Right lobe of liver (tissue), 6 donors: Measurements from ENCODE around the gene ITGAE. TPM values are rescaled to one million over a fixed set of nuclear protein-coding genes. Genes with fewer than 3 reads are reported as not detected.

ENCODE experiments used
- ATAC-seq, 4 donors: fragments of 200-7000 bp; cut with Tn5 transposase; one replicate each; pipeline ENCODE4 v1.9.1; 2020; ENCODE audit warnings: mild to moderate bottlenecking in 4 of 4, moderate library complexity in 4 of 4
- DNase-seq, 3 donors: peaks; one replicate each; pipeline ENCODE4 v3.0.0-alpha.2; 2020
- H3K27ac ChIP-seq, 3 donors: fragments of 200-600 bp; one replicate each; pipeline ENCODE4 v1.8.0; 2022
- H3K27me3 ChIP-seq, 2 donors: fragments of 200-600 bp; one replicate each; pipeline ENCODE4 v1.8.0; 2022
- H3K36me3 ChIP-seq, 4 donors: fragments of 200-600 bp; sonication (generic) in 1 of 4; one replicate each; pipeline versions ENCODE4 v1.5.1 to v1.8.0; 2017 to 2022; ENCODE audit warnings: control low read depth in 1 of 4
- H3K4me1 ChIP-seq, 4 donors: fragments of 200-600 bp; sonication (generic) in 1 of 4; one replicate each; pipeline versions ENCODE4 v1.5.1 to v1.8.0; 2017 to 2022; ENCODE audit warnings: control low read depth in 1 of 4
- H3K4me3 ChIP-seq, 3 donors: fragments of 200-600 bp; one replicate each; pipeline ENCODE4 v1.8.0; 2022
- H3K9me3 ChIP-seq, 4 donors: fragments of 200-600 bp; sonication (generic) in 1 of 4; one replicate each; pipeline versions ENCODE4 v1.5.1 to v1.8.0; 2017 to 2022; ENCODE audit warnings: control low read depth in 1 of 4
- CTCF ChIP-seq, 4 donors: fragments of 200-600 bp in 3 of 4; fragments of 450-650 bp in 1 of 4; IDR thresholded peaks; one replicate each; pipeline versions ENCODE4 v1.5.1 to v1.8.0; 2016 to 2022; ENCODE audit warnings: antibody characterized with exemption in 4 of 4, mild to moderate bottlenecking in 2 of 4
- POLR2A ChIP-seq: fragments of 450-650 bp; IDR thresholded peaks from one replicate; pipeline ENCODE4 v1.6.1; 2017; ENCODE audit warnings: antibody characterized with exemption, mild to moderate bottlenecking
- WGBS: methylation state at CpG from one replicate; pipeline ENCODE4 v1.1.6; 2018; ENCODE audit warnings: low coverage, low lambda C conversion rate; ENCODE audit not compliant: insufficient coverage; ENCODE audit errors: missing lambda C conversion rate; 5-methylcytosine and 5-hydroxymethylcytosine counted together
- intact Hi-C, 2 donors: fragments of 100-400 bp; cut with DNase I; formaldehyde crosslinking; loops; one replicate each; pipeline versions ENCODE4 v1.11.2 to v1.14.1; 2022
- total RNA-seq, 6 experiments: library from RNA; depleted of rRNA in 2 of 6; stranded (reverse); fragments of >200 nt in 2 of 6; fragmentation: NEBNext Ultra II Directional in 3 of 6; extraction: Animal tissue kit (Norgen Biotek cat#: 25700) in 3 of 6; gene quantifications; one replicate each; pipeline versions ENCODE4 v1.1.0 to v1.2.4, GENCODE V29; 2016 to 2023
- donor health status: DM: no; HTN: yes; CAD: no.
- donor health status: DM: no; HTN: no; CAD: no.
- donor health status: DM: no; HTN: no; CAD: no.
- donor health status: DM: no; HTN: yes; CAD: no.
- donor health status: DM: no; HTN: yes; CAD: no.

ITGAE gene
- total RNA-seq, 6 experiments from 2014 or later = 5.4 to 7.7 (median 5.8) TPM

- intact Hi-C loops = no loop called here
- DNase-seq = no peak
- 98% methylated on average over 4 of the region's 4 CpGs for WGBS
- no peaks in the 10 kb centered on the region for H3K36me3 ChIP-seq
- H3K9me3 ChIP-seq = no peaks in the 10 kb centered on the region
- H3K27me3 ChIP-seq = no peaks in the 10 kb centered on the region
- H3K4me3 ChIP-seq = no peak overlapping the region
- ATAC-seq = no peak
- no peak for TF ChIP-seq POLR2A
- peaks cover 0 to 10% (median 1%) of the 10 kb centered on the region in 4 donors for H3K4me1 ChIP-seq
- H3K27ac ChIP-seq = no peak overlapping the region
Observed at GRCh38 chr17:3672571-3672970, 128.4 kb downstream of the ITGAE start.

GRCh38 chr17:3669548-3669947 lies 131.4 kb downstream of the ITGAE start:
- H3K27ac ChIP-seq = no peak overlapping the region
- TF ChIP-seq POLR2A (no peak), CTCF (IDR thresholded peaks at IDR 0.05) (no peak)
- no peaks in the 10 kb centered on the region for H3K9me3 ChIP-seq
- DNase-seq (no peak), ATAC-seq (no peak)
- H3K36me3 ChIP-seq = no peaks in the 10 kb centered on the region
- WGBS = 44% methylated on average over 12 of the region's 12 CpGs
- H3K4me1 ChIP-seq = peaks cover 0 to 17% (median 1%) of the 10 kb centered on the region in 4 donors
- intact Hi-C loops = no loop called here
- H3K27me3 ChIP-seq = no peaks in the 10 kb centered on the region
- H3K4me3 ChIP-seq = peak overlapping the region; percentile 91 to 97 (median 92)

- ATAC-seq = no peak
Observed at GRCh38 chr17:3669085-3669347, 132.0 kb downstream of the ITGAE start.

DNA sequence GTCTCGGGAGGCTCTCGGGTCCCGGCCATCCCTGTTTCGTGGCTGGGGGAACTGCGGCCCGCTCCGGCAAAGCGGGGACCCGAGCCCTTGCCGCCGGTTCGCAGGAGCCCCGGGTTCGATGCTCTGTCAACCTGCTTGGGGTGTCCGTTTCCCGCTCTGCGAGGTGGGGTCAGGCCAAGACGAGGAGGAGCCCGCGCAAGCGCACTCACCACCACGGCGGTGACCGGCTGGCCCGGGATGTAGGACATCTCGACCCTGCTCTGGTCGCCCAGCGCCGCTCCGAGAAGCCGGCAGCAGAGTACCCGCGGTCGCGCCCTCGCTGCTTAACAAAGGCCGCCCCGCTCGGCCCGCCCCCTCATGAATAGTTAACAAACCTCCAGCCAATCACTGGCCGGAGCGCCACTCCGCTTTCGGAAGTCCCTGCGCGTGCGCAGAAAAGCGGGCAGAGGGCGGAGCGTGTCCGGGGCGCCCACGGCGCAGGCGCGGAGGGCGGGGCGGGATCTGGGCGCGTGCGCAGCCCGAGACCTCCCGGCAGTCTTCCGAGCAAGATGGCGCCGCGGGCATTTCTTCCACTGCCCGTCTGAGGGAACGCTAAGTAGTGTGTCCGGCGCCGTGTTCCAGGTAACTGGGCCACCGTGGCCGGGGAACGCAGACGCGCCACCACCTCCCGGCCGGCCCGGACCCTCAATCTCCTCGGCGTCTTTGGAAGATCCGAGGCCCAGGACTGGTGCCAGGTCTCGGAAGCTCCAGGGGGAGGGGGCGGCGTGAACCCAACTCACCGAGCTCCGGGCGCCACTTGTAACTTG lies 132.5 kb downstream of the ITGAE start, which contains the start of the genes EMC6 and TAX1BP3:
Gene EMC6, plus strand, starts transcription at position 534 of the 806 bp plus-strand sequence. CDS start 335 bp downstream, outside the sequence.
Gene TAX1BP3, minus strand, starts transcription at position 300 of the 806 bp plus-strand sequence. Its CDS starts 52 bp downstream, at position 248.
- H3K36me3 ChIP-seq = no peaks in the 10 kb centered on the region
- H3K9me3 ChIP-seq = no peaks in the 10 kb centered on the region
- no peaks in the 10 kb centered on the region for H3K27me3 ChIP-seq
- peaks cover 0 to 17% (median 1%) of the 10 kb centered on the region in 4 donors for H3K4me1 ChIP-seq
- WGBS = 0% methylated on average over 14 of the region's 89 CpGs
- ATAC-seq = peak; percentile 88 to 96 (median 94)
- TF ChIP-seq CTCF (IDR thresholded peaks at IDR 0.05) (no peak), POLR2A (peak; percentile 96)
- H3K27ac ChIP-seq = peak within 1 kb of the TSS; percentile 80 to 92 (median 81)
- peak within 1 kb of the TSS; percentile 91 to 97 (median 92) for H3K4me3 ChIP-seq
- intact Hi-C loops = no loop called here
- peak; percentile 99 to 100 (median 99) for DNase-seq

More at GRCh38 chr17:3669085-3669347, 132.0 kb downstream of the ITGAE start:
- H3K27ac ChIP-seq = peak overlapping the region; percentile 46 to 81 (median 75)
- no peak for TF ChIP-seq POLR2A
- no peak for TF ChIP-seq CTCF (IDR thresholded peaks at IDR 0.05)
- no peaks in the 10 kb centered on the region for H3K36me3 ChIP-seq
- H3K27me3 ChIP-seq = no peaks in the 10 kb centered on the region
- intact Hi-C loops = no loop called here
- H3K9me3 ChIP-seq = no peaks in the 10 kb centered on the region
- peaks cover 0 to 17% (median 1%) of the 10 kb centered on the region in 4 donors for H3K4me1 ChIP-seq
- H3K4me3 ChIP-seq = peak overlapping the region; percentile 91 to 97 (median 92)
- DNase-seq = no peak
- WGBS = 0% methylated on average over 3 of the region's 32 CpGs
